ENCODE data around the gene RGN.

Gene RGN

DNA sequence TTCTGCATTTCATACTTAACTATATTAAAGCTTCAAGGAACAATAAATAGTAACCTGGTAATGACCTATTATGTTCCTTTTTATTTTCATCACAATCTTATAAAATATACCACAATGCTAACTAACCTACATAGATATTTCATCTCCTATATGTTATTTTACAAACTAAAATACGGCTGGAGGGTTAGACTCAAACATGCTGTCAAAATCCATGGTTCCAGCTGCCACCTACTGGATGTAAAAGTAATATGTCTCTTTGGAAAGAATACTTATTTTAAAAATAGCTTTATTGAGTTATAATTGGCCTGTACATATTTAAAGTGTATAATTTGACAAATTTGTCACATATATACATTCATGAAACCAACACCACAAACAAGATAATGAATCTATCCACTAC, 15.0 kb downstream of the RGN start:
- no peak overlapping the region for H3K4me3 ChIP-seq (ENCODE audit: low read length)
- no peak overlapping the region for H3K4me2 ChIP-seq (ENCODE audit: low read length)
- H3K27me3 ChIP-seq (ENCODE audit: control insufficient read depth, low read length) = no peaks in the 10 kb centered on the region
- H3K4me1 ChIP-seq (ENCODE audit: control insufficient read depth, low read length) = no peaks in the 10 kb centered on the region
- no peaks in the 10 kb centered on the region for H3K9me3 ChIP-seq (ENCODE audit: control insufficient read depth, insufficient read depth, low read length)
- TF ChIP-seq, protein P1, sequence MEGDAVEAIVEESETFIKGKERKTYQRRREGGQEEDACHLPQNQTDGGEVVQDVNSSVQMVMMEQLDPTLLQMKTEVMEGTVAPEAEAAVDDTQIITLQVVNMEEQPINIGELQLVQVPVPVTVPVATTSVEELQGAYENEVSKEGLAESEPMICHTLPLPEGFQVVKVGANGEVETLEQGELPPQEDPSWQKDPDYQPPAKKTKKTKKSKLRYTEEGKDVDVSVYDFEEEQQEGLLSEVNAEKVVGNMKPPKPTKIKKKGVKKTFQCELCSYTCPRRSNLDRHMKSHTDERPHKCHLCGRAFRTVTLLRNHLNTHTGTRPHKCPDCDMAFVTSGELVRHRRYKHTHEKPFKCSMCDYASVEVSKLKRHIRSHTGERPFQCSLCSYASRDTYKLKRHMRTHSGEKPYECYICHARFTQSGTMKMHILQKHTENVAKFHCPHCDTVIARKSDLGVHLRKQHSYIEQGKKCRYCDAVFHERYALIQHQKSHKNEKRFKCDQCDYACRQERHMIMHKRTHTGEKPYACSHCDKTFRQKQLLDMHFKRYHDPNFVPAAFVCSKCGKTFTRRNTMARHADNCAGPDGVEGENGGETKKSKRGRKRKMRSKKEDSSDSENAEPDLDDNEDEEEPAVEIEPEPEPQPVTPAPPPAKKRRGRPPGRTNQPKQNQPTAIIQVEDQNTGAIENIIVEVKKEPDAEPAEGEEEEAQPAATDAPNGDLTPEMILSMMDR (IDR thresholded peaks at IDR 0.05; ENCODE audit: low read depth, low read length, poor library complexity, severe bottlenecking) = peak; percentile 48
- no peak for TF ChIP-seq EZH2phosphoT487 (IDR thresholded peaks at IDR 0.05; ENCODE audit: borderline replicate concordance, low read length)
- no peaks in the 10 kb centered on the region for H3K9me2 ChIP-seq (replicated peaks; ENCODE audit: control insufficient read depth, low read length)
- H3K79me2 ChIP-seq (ENCODE audit: control insufficient read depth, low read length) = no peaks in the 10 kb centered on the region
- no peaks in the 10 kb centered on the region for H4K20me1 ChIP-seq (ENCODE audit: control insufficient read depth, insufficient read depth, low read depth, low read length)
- H3K27ac ChIP-seq (ENCODE audit: low read depth, low read length) = no peak overlapping the region
- no peaks in the 10 kb centered on the region for H3F3A ChIP-seq (ENCODE audit: control insufficient read depth, insufficient read depth)
- no peaks in the 10 kb centered on the region for H3K36me3 ChIP-seq (ENCODE audit: control insufficient read depth, low read length)

DNA sequence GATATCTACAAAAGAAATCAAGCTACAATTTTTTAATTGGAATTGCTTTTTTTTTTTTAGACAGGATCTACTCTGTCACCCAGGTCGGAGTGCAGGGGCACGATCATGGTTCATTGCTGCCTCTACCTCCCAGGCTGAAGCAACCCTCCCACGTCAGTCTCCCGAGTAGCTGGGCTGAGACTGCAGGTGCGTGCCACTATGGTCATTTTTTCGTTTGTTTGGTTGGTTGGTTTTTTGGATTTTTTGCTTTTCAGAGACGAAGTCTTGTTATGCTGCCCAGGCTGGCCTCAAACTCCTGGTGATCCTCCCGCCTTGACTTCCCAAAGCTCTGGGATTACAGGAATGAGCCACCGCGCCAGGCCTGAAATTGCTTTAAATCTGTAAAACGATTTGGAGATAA, 15.6 kb downstream of the RGN start:
- H3K36me3 ChIP-seq (ENCODE audit: control insufficient read depth, low read length) = no peaks in the 10 kb centered on the region
- H3F3A ChIP-seq (ENCODE audit: control insufficient read depth, insufficient read depth) = no peaks in the 10 kb centered on the region
- no peak overlapping the region for H3K27ac ChIP-seq (ENCODE audit: low read depth, low read length)
- no peak overlapping the region for H3K4me3 ChIP-seq (ENCODE audit: low read length)
- no peaks in the 10 kb centered on the region for H3K4me1 ChIP-seq (ENCODE audit: control insufficient read depth, low read length)
- no peaks in the 10 kb centered on the region for H3K27me3 ChIP-seq (ENCODE audit: control insufficient read depth, low read length)
- H3K79me2 ChIP-seq (ENCODE audit: control insufficient read depth, low read length) = no peaks in the 10 kb centered on the region
- H3K4me2 ChIP-seq (ENCODE audit: low read length) = no peak overlapping the region
- no peaks in the 10 kb centered on the region for H3K9me3 ChIP-seq (ENCODE audit: control insufficient read depth, insufficient read depth, low read length)
- H4K20me1 ChIP-seq (ENCODE audit: control insufficient read depth, insufficient read depth, low read depth, low read length) = no peaks in the 10 kb centered on the region
- TF ChIP-seq, protein P1 (IDR thresholded peaks at IDR 0.05; ENCODE audit: low read depth, low read length, poor library complexity, severe bottlenecking) = no peak
- TF ChIP-seq EZH2phosphoT487 (IDR thresholded peaks at IDR 0.05; ENCODE audit: borderline replicate concordance, low read length) = no peak
- no peaks in the 10 kb centered on the region for H3K9me2 ChIP-seq (replicated peaks; ENCODE audit: control insufficient read depth, low read length)

DNA sequence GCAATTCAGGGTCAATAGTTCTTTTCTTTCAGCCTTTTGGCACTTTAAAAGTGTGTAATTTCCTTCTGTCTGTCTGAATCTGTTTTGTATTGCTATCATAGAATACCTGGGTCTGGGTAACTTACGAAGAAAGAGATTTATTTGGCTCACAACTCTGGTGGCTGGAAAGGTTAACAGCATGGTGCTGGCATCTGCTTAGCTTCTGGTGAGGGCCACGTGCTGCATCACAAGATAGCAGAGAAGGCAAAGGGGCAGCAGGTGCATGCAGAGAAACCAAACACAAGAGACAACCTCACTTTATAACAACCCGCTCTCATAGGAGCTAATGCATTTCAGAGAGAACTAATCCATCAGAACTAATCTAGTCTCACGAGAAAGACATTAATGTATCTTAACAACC, 18.8 kb downstream of the RGN start:
- Histone ChIP-seq H3K27me3 (ENCODE audit: control insufficient read depth, low read length) (no peaks in the 10 kb centered on the region), H3K27ac (ENCODE audit: low read depth, low read length) (no peak overlapping the region), H3K9me3 (ENCODE audit: control insufficient read depth, insufficient read depth, low read length) (no peaks in the 10 kb centered on the region), H3K4me3 (ENCODE audit: low read length) (no peak overlapping the region), H3K4me1 (ENCODE audit: control insufficient read depth, low read length) (no peaks in the 10 kb centered on the region), H4K20me1 (ENCODE audit: control insufficient read depth, insufficient read depth, low read depth, low read length) (no peaks in the 10 kb centered on the region), H3K36me3 (ENCODE audit: control insufficient read depth, low read length) (no peaks in the 10 kb centered on the region), H3K79me2 (ENCODE audit: control insufficient read depth, low read length) (no peaks in the 10 kb centered on the region), H3F3A (ENCODE audit: control insufficient read depth, insufficient read depth) (no peaks in the 10 kb centered on the region), H3K4me2 (ENCODE audit: low read length) (no peak overlapping the region), H3K9me2 (replicated peaks; ENCODE audit: control insufficient read depth, low read length) (no peaks in the 10 kb centered on the region)
- TF ChIP-seq, protein P1 (IDR thresholded peaks at IDR 0.05; ENCODE audit: low read depth, low read length, poor library complexity, severe bottlenecking) = no peak
- TF ChIP-seq EZH2phosphoT487 (IDR thresholded peaks at IDR 0.05; ENCODE audit: borderline replicate concordance, low read length) = no peak

All from DOHH2 (cell line).